ENCODE data around the gene CERS6. TPM values are rescaled to one million over a fixed set of nuclear protein-coding genes. Genes with fewer than 3 reads are reported as not detected.

CERS6 gene
- total and polyA plus RNA-seq, 3 donors from 2014 or later = 24.7 to 71.0 (median 59.4) TPM

DNA sequence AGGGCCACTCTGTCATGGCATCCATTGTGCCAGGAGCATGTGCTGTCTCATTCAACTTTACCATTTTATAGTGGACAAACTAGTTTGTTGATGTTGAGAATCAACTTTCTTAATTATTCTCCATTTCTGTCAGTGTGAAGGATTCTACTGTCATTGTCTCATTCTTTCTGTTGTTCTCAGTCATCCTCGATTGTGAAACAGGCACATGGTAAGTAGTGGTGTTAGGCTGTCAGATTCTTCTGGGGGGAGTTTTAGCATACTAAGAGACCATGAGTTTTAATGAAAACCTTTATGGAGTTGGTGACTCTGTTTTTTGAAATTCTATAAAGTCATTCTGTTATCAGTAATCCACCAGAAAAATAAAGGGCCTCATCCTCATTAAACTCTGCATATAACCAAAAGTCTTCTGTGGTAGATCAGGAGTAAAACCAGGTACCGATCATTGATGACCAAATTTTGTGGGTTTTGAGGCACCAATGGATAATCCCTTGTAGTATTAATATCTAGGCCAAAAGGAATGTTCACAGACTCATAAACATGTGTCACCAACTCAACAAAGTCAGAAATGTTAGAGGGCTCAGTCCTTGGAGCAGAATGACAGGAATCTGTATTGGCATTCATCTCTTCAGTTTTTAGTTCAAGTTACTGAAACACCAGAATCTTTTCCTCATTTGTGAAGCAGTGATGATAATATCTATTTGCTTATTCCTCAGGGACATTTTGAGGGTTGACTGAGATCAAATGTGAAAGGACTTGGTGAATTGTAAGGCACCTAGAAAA is 73.2 kb downstream of the CERS6 start:
- peaks cover 35% of the 10 kb centered on the region for H3K4me1 ChIP-seq
- H3K9me3 ChIP-seq = no peaks in the 10 kb centered on the region
- no peak overlapping the region for H3K4me3 ChIP-seq
- no peaks in the 10 kb centered on the region for H3K27me3 ChIP-seq
- intact Hi-C loops (cut with DNase I; ENCODE audit: low total_unique reads) = no loop called here
- WGBS, 2 donors = 92 to 94% methylated on average over 2 of the region's 2 CpGs
- no peaks in the 10 kb centered on the region for H3K36me3 ChIP-seq (ENCODE audit: low read depth, missing control alignments)
- no peak for DNase-seq
- H3K27ac ChIP-seq = peak overlapping the region; percentile 19 to 89
- TF ChIP-seq POLR2A (IDR thresholded peaks at IDR 0.05) = no peak
- TF ChIP-seq, protein P1, sequence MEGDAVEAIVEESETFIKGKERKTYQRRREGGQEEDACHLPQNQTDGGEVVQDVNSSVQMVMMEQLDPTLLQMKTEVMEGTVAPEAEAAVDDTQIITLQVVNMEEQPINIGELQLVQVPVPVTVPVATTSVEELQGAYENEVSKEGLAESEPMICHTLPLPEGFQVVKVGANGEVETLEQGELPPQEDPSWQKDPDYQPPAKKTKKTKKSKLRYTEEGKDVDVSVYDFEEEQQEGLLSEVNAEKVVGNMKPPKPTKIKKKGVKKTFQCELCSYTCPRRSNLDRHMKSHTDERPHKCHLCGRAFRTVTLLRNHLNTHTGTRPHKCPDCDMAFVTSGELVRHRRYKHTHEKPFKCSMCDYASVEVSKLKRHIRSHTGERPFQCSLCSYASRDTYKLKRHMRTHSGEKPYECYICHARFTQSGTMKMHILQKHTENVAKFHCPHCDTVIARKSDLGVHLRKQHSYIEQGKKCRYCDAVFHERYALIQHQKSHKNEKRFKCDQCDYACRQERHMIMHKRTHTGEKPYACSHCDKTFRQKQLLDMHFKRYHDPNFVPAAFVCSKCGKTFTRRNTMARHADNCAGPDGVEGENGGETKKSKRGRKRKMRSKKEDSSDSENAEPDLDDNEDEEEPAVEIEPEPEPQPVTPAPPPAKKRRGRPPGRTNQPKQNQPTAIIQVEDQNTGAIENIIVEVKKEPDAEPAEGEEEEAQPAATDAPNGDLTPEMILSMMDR (IDR thresholded peaks at IDR 0.05) = no peak

DNA sequence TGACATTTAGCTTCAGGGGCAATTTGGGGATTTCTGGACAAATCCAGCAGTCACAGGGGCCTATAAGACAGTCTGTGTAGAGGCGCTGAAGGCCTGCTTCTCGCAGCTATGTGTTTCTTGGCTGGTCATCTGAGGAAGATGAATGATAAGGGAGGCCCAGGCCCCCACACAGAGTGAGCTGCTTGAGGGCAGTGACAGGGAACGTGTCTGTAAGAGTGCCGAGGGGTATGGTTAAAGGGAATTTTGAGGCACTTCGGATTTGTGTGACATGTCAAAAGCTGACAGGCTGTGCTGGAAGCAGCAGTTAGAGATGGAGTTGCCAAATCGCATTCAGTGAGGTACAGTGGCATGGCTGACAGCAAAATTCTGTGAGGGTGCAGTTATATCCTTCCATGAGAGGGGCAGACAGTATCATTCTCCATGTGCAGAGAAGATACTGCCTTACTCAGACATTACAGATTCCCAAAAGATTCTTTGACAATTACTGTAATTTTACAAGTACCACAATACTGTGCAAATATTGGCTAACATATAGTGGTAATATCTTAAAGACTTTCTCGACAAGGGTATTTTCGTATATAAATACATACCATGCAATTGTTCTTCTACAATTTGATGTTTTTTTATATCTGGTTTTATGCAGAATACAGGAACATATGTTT is 74.0 kb downstream of the CERS6 start:
- Histone ChIP-seq H3K36me3 (ENCODE audit: low read depth, missing control alignments) (no peaks in the 10 kb centered on the region), H3K4me3 (no peak overlapping the region), H3K27me3 (no peaks in the 10 kb centered on the region), H3K4me1 (peaks cover 33% of the 10 kb centered on the region), H3K27ac (peak overlapping the region; percentile 19 to 89), H3K9me3 (no peaks in the 10 kb centered on the region)
- TF ChIP-seq, protein P1 (IDR thresholded peaks at IDR 0.05) = no peak
- TF ChIP-seq POLR2A (IDR thresholded peaks at IDR 0.05) = no peak
- intact Hi-C loops (cut with DNase I; ENCODE audit: low total_unique reads) = no loop called here
- DNase-seq = no peak
- WGBS, 2 donors = 75 to 77% methylated on average over 8 of the region's 8 CpGs

GRCh38 chr2:168530982-168531622 is 75.0 kb downstream of the CERS6 start:
- no peaks in the 10 kb centered on the region for H3K9me3 ChIP-seq
- H3K4me1 ChIP-seq = peaks cover 24% of the 10 kb centered on the region
- H3K36me3 ChIP-seq (ENCODE audit: low read depth, missing control alignments) = no peaks in the 10 kb centered on the region
- H3K4me3 ChIP-seq = no peak overlapping the region
- TF ChIP-seq, protein P1 (IDR thresholded peaks at IDR 0.05) = no peak
- no peak for TF ChIP-seq POLR2A (IDR thresholded peaks at IDR 0.05)
- no peaks in the 10 kb centered on the region for H3K27me3 ChIP-seq
- WGBS, 2 donors = 83 to 94% methylated on average over 4 of the region's 4 CpGs
- peak overlapping the region in 1 of 2 donors; percentile 51 for H3K27ac ChIP-seq
- no peak for DNase-seq
- intact Hi-C loops (cut with DNase I; ENCODE audit: low total_unique reads) = no loop called here

GRCh38 chr2:168534926-168535325 is 78.9 kb downstream of the CERS6 start:
- WGBS, 2 donors = 92 to 100% methylated on average over 2 to 7 of the region's 7 CpGs
- Histone ChIP-seq H3K9me3 (no peaks in the 10 kb centered on the region), H3K4me3 (no peak overlapping the region), H3K27me3 (no peaks in the 10 kb centered on the region), H3K36me3 (ENCODE audit: low read depth, missing control alignments) (no peaks in the 10 kb centered on the region), H3K4me1 (peaks cover 2% of the 10 kb centered on the region), H3K27ac (no peak overlapping the region)
- intact Hi-C loops (cut with DNase I; ENCODE audit: low total_unique reads) = no loop called here
- TF ChIP-seq, protein P1 (IDR thresholded peaks at IDR 0.05) = no peak
- no peak for TF ChIP-seq POLR2A (IDR thresholded peaks at IDR 0.05)
- DNase-seq = no peak

All from testis (tissue), 3 donors.